Measurements from ENCODE around the gene IMMP2L.

- no peak for TF ChIP-seq POLR2A (IDR thresholded peaks at IDR 0.05)
- no peak for TF ChIP-seq CTCF (IDR thresholded peaks at IDR 0.05 in 4 of 5, conservative IDR thresholded peaks at IDR 0.05 in 1 of 5)
These were observed 86.9 kb downstream of the IMMP2L start for GRCh38 chr7:111475419-111475748.

Data from gastrocnemius medialis (tissue), 4 donors.